Thyroid gland (tissue), 4 donors: ENCODE measurements around the gene CCDC85B. TPM values are rescaled to one million over a fixed set of nuclear protein-coding genes. Genes with fewer than 3 reads are reported as not detected.

Experiments used
- DNase-seq, 2 donors: peaks; one replicate each; pipeline ENCODE4 v3.0.0-alpha.2; 2019
- H3K27ac ChIP-seq, 3 donors: fragments of 200-600 bp; sonication (generic); 1 replicate in 2 of 3; 2 replicates in 1 of 3; pipeline ENCODE4 v1.5.1; 2016 to 2019; ENCODE audit warnings: mild to moderate bottlenecking in 1 of 3, moderate library complexity in 1 of 3
- H3K27me3 ChIP-seq: fragments of 200-600 bp; sonication (generic); one replicate; pipeline ENCODE4 v1.5.1; 2019
- H3K36me3 ChIP-seq, 2 donors: fragments of 200-600 bp; sonication (generic); one replicate each; pipeline ENCODE4 v1.5.1; 2016 to 2019
- H3K4me1 ChIP-seq, 2 donors: fragments of 200-600 bp; sonication (generic); one replicate each; pipeline ENCODE4 v1.5.1; 2017 to 2019
- H3K4me3 ChIP-seq, 3 donors: fragments of 200-600 bp; sonication (generic); replicated peaks in 1 of 3; 1 replicate in 2 of 3; 2 replicates in 1 of 3; pipeline ENCODE4 v1.5.1; 2016; ENCODE audit warnings: mild to moderate bottlenecking in 1 of 3
- H3K9me3 ChIP-seq: fragments of 200-600 bp; sonication (generic); one replicate; pipeline ENCODE4 v1.5.1; 2017
- POLR2A ChIP-seq, 2 donors: fragments of 450-650 bp; IDR thresholded peaks; one replicate each; pipeline ENCODE4 v1.6.1; 2017; ENCODE audit warnings: antibody characterized with exemption in 2 of 2, mild to moderate bottlenecking in 2 of 2, moderate library complexity in 1 of 2
- WGBS, 2 donors: methylation state at CpG; one replicate each; pipeline ENCODE4 v1.1.5; 2017; 5-methylcytosine and 5-hydroxymethylcytosine counted together
- intact Hi-C: fragments of 100-400 bp; cut with DNase I; formaldehyde crosslinking; loops from one replicate; pipeline ENCODE4 v1.15.1; 2023
- total RNA-seq, 4 donors: library from RNA; depleted of rRNA; stranded (reverse); fragments of >200 nt; gene quantifications; one replicate each; pipeline ENCODE4 v1.2.3, GENCODE V29; 2016
- TF ChIP-seq, protein P1 (sequence below), 6 experiments: fragments of 200-600 bp in 3 of 6; fragments of 450-650 bp in 3 of 6; sonication (generic) in 3 of 6; IDR thresholded peaks; one replicate each; pipeline ENCODE4 v1.5.1; 2016 to 2019; ENCODE audit warnings: antibody characterized with exemption in 6 of 6, mild to moderate bottlenecking in 2 of 6, inconsistent platforms in 1 of 6, moderate library complexity in 1 of 6

CCDC85B gene
- total RNA-seq, 4 donors from 2014 or later, result 29.8 to 73.8 (median 42.9) TPM

DNA sequence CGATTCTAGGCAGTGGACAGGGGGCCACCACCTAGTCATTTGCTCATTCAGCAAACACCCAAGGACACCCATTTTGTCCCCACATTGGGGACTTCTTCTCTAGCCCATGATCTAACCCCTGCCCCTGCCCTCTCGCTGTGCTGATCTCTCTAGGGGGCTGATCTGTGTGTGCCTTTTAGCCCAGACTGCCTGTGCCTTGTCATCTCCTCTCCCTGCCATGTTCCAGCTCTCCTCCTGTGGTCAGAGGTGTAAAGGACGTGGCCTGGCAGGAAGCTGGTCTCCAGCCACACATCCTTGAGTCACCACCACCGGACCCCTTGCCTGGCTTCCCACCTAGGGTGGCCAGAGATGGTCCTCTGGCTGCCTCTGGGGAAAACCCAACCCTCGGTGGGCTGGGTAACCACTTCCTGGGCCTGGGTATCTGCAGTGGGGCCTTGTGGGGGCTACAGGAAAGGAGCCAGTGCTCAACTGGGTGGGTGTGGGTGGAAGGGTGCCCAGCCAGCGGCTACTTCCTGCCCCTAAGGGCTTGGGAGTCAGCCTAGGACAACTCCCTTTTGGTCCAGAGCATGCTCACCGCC, 9.5 kb upstream of the CCDC85B start:
- intact Hi-C loops, result loop anchor here (5.0 kb wide), 1 partner anchor 86 kb away; no protein-coding TSS in a partner anchor
- no peaks in the 10 kb centered on the region for H3K27me3 ChIP-seq
- 87 to 88% methylated on average over 5 to 7 of the region's 7 CpGs for WGBS, 2 donors
- no peak overlapping the region for H3K27ac ChIP-seq
- no peak for TF ChIP-seq POLR2A (IDR thresholded peaks at IDR 0.05)
- TF ChIP-seq, protein P1, sequence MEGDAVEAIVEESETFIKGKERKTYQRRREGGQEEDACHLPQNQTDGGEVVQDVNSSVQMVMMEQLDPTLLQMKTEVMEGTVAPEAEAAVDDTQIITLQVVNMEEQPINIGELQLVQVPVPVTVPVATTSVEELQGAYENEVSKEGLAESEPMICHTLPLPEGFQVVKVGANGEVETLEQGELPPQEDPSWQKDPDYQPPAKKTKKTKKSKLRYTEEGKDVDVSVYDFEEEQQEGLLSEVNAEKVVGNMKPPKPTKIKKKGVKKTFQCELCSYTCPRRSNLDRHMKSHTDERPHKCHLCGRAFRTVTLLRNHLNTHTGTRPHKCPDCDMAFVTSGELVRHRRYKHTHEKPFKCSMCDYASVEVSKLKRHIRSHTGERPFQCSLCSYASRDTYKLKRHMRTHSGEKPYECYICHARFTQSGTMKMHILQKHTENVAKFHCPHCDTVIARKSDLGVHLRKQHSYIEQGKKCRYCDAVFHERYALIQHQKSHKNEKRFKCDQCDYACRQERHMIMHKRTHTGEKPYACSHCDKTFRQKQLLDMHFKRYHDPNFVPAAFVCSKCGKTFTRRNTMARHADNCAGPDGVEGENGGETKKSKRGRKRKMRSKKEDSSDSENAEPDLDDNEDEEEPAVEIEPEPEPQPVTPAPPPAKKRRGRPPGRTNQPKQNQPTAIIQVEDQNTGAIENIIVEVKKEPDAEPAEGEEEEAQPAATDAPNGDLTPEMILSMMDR (IDR thresholded peaks at IDR 0.05), result no peak
- H3K4me1 ChIP-seq, result no peaks in the 10 kb centered on the region
- DNase-seq, result no peak
- peaks cover 10 to 16% of the 10 kb centered on the region in 2 donors for H3K36me3 ChIP-seq
- no peaks in the 10 kb centered on the region for H3K9me3 ChIP-seq
- no peak overlapping the region for H3K4me3 ChIP-seq

GRCh38 chr11:65882120-65883057, 8.1 kb upstream of the CCDC85B start:
- intact Hi-C loops, result loop anchor here (5.0 kb wide), 1 partner anchor 85 kb away; no protein-coding TSS in a partner anchor
- H3K4me3 ChIP-seq, result no peak overlapping the region
- H3K9me3 ChIP-seq, result no peaks in the 10 kb centered on the region
- WGBS, 2 donors, result 86 to 90% methylated on average over 21 to 25 of the region's 30 CpGs
- H3K36me3 ChIP-seq, result peaks cover 12 to 16% of the 10 kb centered on the region in 2 donors
- peaks cover 2 to 4% of the 10 kb centered on the region in 2 donors for H3K4me1 ChIP-seq
- no peak for DNase-seq
- no peaks in the 10 kb centered on the region for H3K27me3 ChIP-seq
- TF ChIP-seq, protein P1 (IDR thresholded peaks at IDR 0.05), result no peak
- no peak for TF ChIP-seq POLR2A (IDR thresholded peaks at IDR 0.05)
- no peak overlapping the region for H3K27ac ChIP-seq

GRCh38 chr11:65883058-65883761, 7.3 kb upstream of the CCDC85B start:
- DNase-seq, result no peak
- intact Hi-C loops, result loop anchor here (5.0 kb wide), 1 partner anchor 84 kb away; no protein-coding TSS in a partner anchor
- no peak overlapping the region for H3K4me3 ChIP-seq
- no peaks in the 10 kb centered on the region for H3K9me3 ChIP-seq
- H3K36me3 ChIP-seq, result peaks cover 12 to 16% of the 10 kb centered on the region in 2 donors
- WGBS, 2 donors, result 94 to 97% methylated on average over 13 of the region's 13 CpGs
- H3K27ac ChIP-seq, result no peak overlapping the region
- no peaks in the 10 kb centered on the region for H3K27me3 ChIP-seq
- TF ChIP-seq POLR2A (IDR thresholded peaks at IDR 0.05), result no peak
- TF ChIP-seq, protein P1 (IDR thresholded peaks at IDR 0.05), result no peak
- peaks cover 8 to 9% of the 10 kb centered on the region in 2 donors for H3K4me1 ChIP-seq

DNA sequence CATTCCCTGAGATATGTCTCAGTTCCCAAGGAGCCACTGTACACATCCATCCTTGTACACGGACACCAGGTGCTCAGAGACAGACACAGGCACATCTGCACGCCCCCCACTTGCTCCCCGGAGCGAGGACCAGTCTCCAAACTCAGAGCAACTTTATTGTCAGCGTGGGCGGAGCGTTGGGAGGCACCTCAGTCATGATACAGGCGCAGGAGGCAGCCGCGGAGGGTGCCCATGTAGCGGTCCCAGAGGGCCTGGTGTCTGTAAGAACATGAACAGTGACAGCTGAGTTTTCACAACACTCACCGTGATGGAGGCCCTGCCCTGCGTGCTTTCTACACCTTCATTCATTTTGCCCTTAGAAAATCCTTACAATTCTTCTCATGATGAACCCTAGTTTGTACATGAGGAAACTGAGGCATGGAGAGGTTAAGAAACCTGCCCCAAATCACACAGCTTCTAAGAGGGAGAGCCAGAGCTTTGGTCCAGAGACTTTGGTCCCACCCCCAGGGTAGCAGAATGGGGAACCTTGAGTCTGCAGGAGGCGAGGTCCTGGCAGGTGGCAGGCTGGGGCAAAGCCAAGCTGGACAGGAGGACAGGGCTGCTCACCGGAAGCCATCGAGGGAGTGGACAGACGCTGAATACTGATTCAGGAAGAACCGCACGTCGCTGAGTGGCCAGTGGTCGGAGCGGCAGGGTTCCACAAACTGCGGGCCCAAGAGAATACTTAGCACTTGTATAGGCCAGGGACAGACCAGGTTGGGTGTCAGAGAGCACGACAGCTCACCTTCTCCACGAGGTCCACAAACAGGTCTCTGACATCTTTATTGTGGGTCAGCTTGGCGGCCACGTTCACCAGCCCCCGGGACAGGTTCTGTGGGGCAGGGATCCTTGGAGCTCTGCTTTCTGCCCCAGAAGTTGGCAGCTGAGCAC, 6.4 kb upstream of the CCDC85B start:
- 87 to 88% methylated on average over 23 to 28 of the region's 28 CpGs for WGBS, 2 donors
- no peak overlapping the region for H3K4me3 ChIP-seq
- no peak overlapping the region for H3K27ac ChIP-seq
- TF ChIP-seq, protein P1 (IDR thresholded peaks at IDR 0.05), result no peak
- no peak for TF ChIP-seq POLR2A (IDR thresholded peaks at IDR 0.05)
- no peaks in the 10 kb centered on the region for H3K9me3 ChIP-seq
- intact Hi-C loops, result loop anchor here (5.0 kb wide), 1 partner anchor 83 kb away; no protein-coding TSS in a partner anchor
- no peak for DNase-seq
- peaks cover 13 to 14% of the 10 kb centered on the region in 2 donors for H3K4me1 ChIP-seq
- peaks cover 12 to 16% of the 10 kb centered on the region in 2 donors for H3K36me3 ChIP-seq
- no peaks in the 10 kb centered on the region for H3K27me3 ChIP-seq
